DND-41 (cell line): ENCODE measurements around the gene KCNAB2.
"Not testable (repeated sequence)": the region's sequence is repeated elsewhere in the genome, so short reads cannot be mapped to it uniquely, and the experiment has no call there.

ENCODE experiments used
- ATAC-seq: fragments of 200-7000 bp; cut with Tn5 transposase; 3 replicates; pipeline ENCODE4 v1.9.1; 2021; ENCODE audit warnings: low read depth; ENCODE audit not compliant: insufficient read depth
- DNase-seq: peaks from one replicate; pipeline ENCODE4 v3.0.0-alpha.2; 2020
- H2AFZ ChIP-seq: 2 replicates; pipeline ENCODE4 v1.6.0; 2012; ENCODE audit warnings: low read depth, low read length
- H3K27ac ChIP-seq: 2 replicates; pipeline ENCODE4 v1.5.1; 2012; ENCODE audit warnings: low read length, inconsistent platforms
- H3K27me3 ChIP-seq: fragments of 200-600 bp; sonication (generic); 2 replicates; pipeline ENCODE4 v1.6.0; 2012; ENCODE audit warnings: low read length, mild to moderate bottlenecking, inconsistent platforms; ENCODE audit not compliant: insufficient read depth, poor library complexity
- H3K36me3 ChIP-seq: 2 replicates; pipeline ENCODE4 v1.5.1; 2012; ENCODE audit warnings: low read length, inconsistent platforms; ENCODE audit not compliant: insufficient read depth
- H3K4me1 ChIP-seq: 2 replicates; pipeline ENCODE4 v1.5.1; 2012; ENCODE audit warnings: mild to moderate bottlenecking, low read length; ENCODE audit not compliant: insufficient read depth
- H3K4me2 ChIP-seq: 2 replicates; pipeline ENCODE4 v1.6.0; 2012; ENCODE audit warnings: mild to moderate bottlenecking, moderate library complexity, low read length, inconsistent platforms; ENCODE audit not compliant: insufficient read depth
- H3K4me3 ChIP-seq, 2 experiments: fragments of 200-600 bp in 1 of 2; shearing (Covaris generic) in 1 of 2; 2 replicates each; pipeline ENCODE4 v1.5.1; 2012 to 2016; ENCODE audit warnings: inconsistent platforms in 2 of 2, low read length in 2 of 2, mild to moderate bottlenecking in 2 of 2, low read depth in 1 of 2, moderate library complexity in 1 of 2
- H3K79me2 ChIP-seq: 2 replicates; pipeline ENCODE4 v1.6.0; 2012; ENCODE audit warnings: low read length, inconsistent platforms; ENCODE audit not compliant: insufficient read depth
- H3K9ac ChIP-seq: 2 replicates; pipeline ENCODE4 v1.6.0; 2012; ENCODE audit warnings: low read depth, mild to moderate bottlenecking, inconsistent platforms, low read length, moderate library complexity
- H3K9me3 ChIP-seq: 2 replicates; pipeline ENCODE4 v1.5.1; 2012; ENCODE audit warnings: low read length, moderate library complexity, mild to moderate bottlenecking, inconsistent platforms; ENCODE audit not compliant: insufficient read depth, severe bottlenecking
- H4K20me1 ChIP-seq: 2 replicates; pipeline ENCODE4 v1.6.0; 2012; ENCODE audit warnings: low read length; ENCODE audit not compliant: insufficient read depth
- CTCF ChIP-seq: IDR thresholded peaks from 2 replicates; pipeline ENCODE4 v1.5.1; 2012; ENCODE audit warnings: borderline replicate concordance, low read length, moderate library complexity, mild to moderate bottlenecking; ENCODE audit not compliant: poor library complexity, severe bottlenecking; ENCODE audit errors: extremely low read depth
- EZH2 ChIP-seq: IDR thresholded peaks from 3 replicates; pipeline ENCODE4 v1.6.1; 2012; ENCODE audit warnings: borderline replicate concordance, low read depth, mild to moderate bottlenecking, moderate library complexity, low read length, inconsistent platforms; ENCODE audit not compliant: severe bottlenecking

The KCNAB2 gene

GRCh38 chr1:6075748-6076147, 30.1 kb downstream of the KCNAB2 start:
- no peak for ATAC-seq

GRCh38 chr1:6077061-6077460, 31.4 kb downstream of the KCNAB2 start:
- Histone ChIP-seq H4K20me1 (peaks cover 25% of the 10 kb centered on the region), H3K36me3 (peaks cover 46% of the 10 kb centered on the region)
- not testable (repeated sequence) for H3K4me1 ChIP-seq, H3K4me3 ChIP-seq, H3K27me3 ChIP-seq, H3K4me2 ChIP-seq, ATAC-seq, H3K79me2 ChIP-seq, DNase-seq, H2AFZ ChIP-seq, H3K9me3 ChIP-seq, H3K27ac ChIP-seq, H3K9ac ChIP-seq

More at GRCh38 chr1:6075748-6076147, 30.1 kb downstream of the KCNAB2 start:
- H3K9me3 ChIP-seq: no peaks in the 10 kb centered on the region
- peaks cover 32% of the 10 kb centered on the region for H4K20me1 ChIP-seq
- H3K36me3 ChIP-seq: peaks cover 35% of the 10 kb centered on the region
- no peak overlapping the region for H2AFZ ChIP-seq
- no peaks in the 10 kb centered on the region for H3K27me3 ChIP-seq
- no peak for DNase-seq
- H3K79me2 ChIP-seq: no peaks in the 10 kb centered on the region
- no peak overlapping the region for H3K9ac ChIP-seq
- no peak for TF ChIP-seq EZH2
- TF ChIP-seq CTCF: no peak
- no peaks in the 10 kb centered on the region for H3K4me1 ChIP-seq
- no peak overlapping the region for H3K27ac ChIP-seq
- no peak overlapping the region for H3K4me3 ChIP-seq
- H3K4me2 ChIP-seq: no peak overlapping the region

GRCh38 chr1:6077506-6077905, 31.8 kb downstream of the KCNAB2 start:
- Histone ChIP-seq H3K36me3 (peaks cover 48% of the 10 kb centered on the region), H3K79me2 (no peaks in the 10 kb centered on the region), H3K9ac (no peak overlapping the region), H3K9me3 (no peaks in the 10 kb centered on the region), H2AFZ (no peak overlapping the region), H3K4me3 (no peak overlapping the region), H3K4me1 (no peaks in the 10 kb centered on the region), H3K27ac (no peak overlapping the region), H3K27me3 (no peaks in the 10 kb centered on the region), H4K20me1 (peaks cover 21% of the 10 kb centered on the region), H3K4me2 (no peak overlapping the region)
- ATAC-seq (no peak), DNase-seq (no peak)
- TF ChIP-seq CTCF: no peak
- TF ChIP-seq EZH2: no peak

- Histone ChIP-seq H3K79me2 (no peaks in the 10 kb centered on the region), H3K27me3 (no peaks in the 10 kb centered on the region), H2AFZ (no peak overlapping the region), H3K4me3 (no peak overlapping the region), H3K4me2 (no peak overlapping the region), H3K9me3 (no peaks in the 10 kb centered on the region), H4K20me1 (peaks cover 17% of the 10 kb centered on the region), H3K36me3 (peaks cover 44% of the 10 kb centered on the region), H3K27ac (no peak overlapping the region), H3K9ac (no peak overlapping the region), H3K4me1 (no peaks in the 10 kb centered on the region)
- TF ChIP-seq CTCF (no peak), EZH2 (no peak)
- DNase-seq (no peak), ATAC-seq (no peak)
These were observed 32.2 kb downstream of the KCNAB2 start for GRCh38 chr1:6077919-6078318.
